HL-60 (cell line): ENCODE results near the gene AGMO.
A peak's percentile ranks its signal among the peaks of the same experiment; 100 is the strongest.

Experiments used
- DNase-seq, 2 experiments: peaks; one replicate each; pipeline ENCODE4 v3.0.0-alpha.2; 2010 to 2020; ENCODE audit warnings: low read depth in 1 of 2, low spot score in 1 of 2
- H3K27ac ChIP-seq: fragments of 250-450 bp; sonication (Bioruptor Pico); replicated peaks from 2 replicates; pipeline ENCODE4 v1.5.1; 2020; ENCODE audit warnings: mild to moderate bottlenecking, moderate library complexity
- H3K27me3 ChIP-seq: fragments of 250-450 bp; sonication (Bioruptor Pico); 2 replicates; pipeline ENCODE4 v1.5.1; 2021; ENCODE audit warnings: mild to moderate bottlenecking, moderate library complexity; ENCODE audit not compliant: insufficient read depth, poor library complexity, severe bottlenecking
- H3K4me3 ChIP-seq: replicated peaks from 2 replicates; pipeline ENCODE4 v1.5.1; 2011; ENCODE audit warnings: mild to moderate bottlenecking, control low read depth, low read length; ENCODE audit not compliant: insufficient read depth
- GABPA ChIP-seq: IDR thresholded peaks from 2 replicates; pipeline ENCODE4 v1.6.1; 2012; ENCODE audit warnings: low read depth
- POLR2AphosphoS5 ChIP-seq: IDR thresholded peaks from 2 replicates; pipeline ENCODE4 v1.6.1; 2012; ENCODE audit warnings: low read depth
- SPI1 ChIP-seq: IDR thresholded peaks from 2 replicates; pipeline ENCODE4 v1.6.1; 2012; ENCODE audit warnings: low read depth, mild to moderate bottlenecking, borderline replicate concordance
- TF ChIP-seq, protein P1 (sequence below): IDR thresholded peaks from 2 replicates; pipeline ENCODE4 v1.6.1; 2012; ENCODE audit warnings: low read depth; ENCODE audit not compliant: insufficient replicate concordance
- TF ChIP-seq, protein P2 (sequence below): IDR thresholded peaks from one replicate; pipeline ENCODE4 v1.5.1; 2011; ENCODE audit warnings: low read length, control low read depth, inconsistent platforms; ENCODE audit not compliant: insufficient read depth

The AGMO gene

DNA sequence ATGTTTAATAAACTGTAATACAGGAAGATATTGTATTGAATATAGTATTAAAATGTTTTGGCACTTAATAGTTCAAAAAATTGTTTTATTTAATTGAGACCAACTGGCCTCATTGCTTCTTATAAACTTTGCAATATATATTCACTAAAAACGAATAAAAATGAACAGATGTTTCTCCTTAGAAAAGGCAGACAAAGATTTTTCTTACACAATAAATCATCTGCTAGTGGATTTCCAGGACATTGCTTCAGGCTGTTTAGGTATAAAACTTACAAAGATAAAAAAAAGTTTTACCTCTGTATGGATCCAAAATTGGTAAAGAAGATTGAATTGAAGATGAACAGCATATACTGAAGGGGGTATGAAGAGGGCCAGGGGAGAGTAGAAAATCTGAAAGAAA is 143.6 kb downstream of the AGMO start:
- TF ChIP-seq, protein P1, sequence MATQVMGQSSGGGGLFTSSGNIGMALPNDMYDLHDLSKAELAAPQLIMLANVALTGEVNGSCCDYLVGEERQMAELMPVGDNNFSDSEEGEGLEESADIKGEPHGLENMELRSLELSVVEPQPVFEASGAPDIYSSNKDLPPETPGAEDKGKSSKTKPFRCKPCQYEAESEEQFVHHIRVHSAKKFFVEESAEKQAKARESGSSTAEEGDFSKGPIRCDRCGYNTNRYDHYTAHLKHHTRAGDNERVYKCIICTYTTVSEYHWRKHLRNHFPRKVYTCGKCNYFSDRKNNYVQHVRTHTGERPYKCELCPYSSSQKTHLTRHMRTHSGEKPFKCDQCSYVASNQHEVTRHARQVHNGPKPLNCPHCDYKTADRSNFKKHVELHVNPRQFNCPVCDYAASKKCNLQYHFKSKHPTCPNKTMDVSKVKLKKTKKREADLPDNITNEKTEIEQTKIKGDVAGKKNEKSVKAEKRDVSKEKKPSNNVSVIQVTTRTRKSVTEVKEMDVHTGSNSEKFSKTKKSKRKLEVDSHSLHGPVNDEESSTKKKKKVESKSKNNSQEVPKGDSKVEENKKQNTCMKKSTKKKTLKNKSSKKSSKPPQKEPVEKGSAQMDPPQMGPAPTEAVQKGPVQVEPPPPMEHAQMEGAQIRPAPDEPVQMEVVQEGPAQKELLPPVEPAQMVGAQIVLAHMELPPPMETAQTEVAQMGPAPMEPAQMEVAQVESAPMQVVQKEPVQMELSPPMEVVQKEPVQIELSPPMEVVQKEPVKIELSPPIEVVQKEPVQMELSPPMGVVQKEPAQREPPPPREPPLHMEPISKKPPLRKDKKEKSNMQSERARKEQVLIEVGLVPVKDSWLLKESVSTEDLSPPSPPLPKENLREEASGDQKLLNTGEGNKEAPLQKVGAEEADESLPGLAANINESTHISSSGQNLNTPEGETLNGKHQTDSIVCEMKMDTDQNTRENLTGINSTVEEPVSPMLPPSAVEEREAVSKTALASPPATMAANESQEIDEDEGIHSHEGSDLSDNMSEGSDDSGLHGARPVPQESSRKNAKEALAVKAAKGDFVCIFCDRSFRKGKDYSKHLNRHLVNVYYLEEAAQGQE = no peak
- TF ChIP-seq, protein P2, sequence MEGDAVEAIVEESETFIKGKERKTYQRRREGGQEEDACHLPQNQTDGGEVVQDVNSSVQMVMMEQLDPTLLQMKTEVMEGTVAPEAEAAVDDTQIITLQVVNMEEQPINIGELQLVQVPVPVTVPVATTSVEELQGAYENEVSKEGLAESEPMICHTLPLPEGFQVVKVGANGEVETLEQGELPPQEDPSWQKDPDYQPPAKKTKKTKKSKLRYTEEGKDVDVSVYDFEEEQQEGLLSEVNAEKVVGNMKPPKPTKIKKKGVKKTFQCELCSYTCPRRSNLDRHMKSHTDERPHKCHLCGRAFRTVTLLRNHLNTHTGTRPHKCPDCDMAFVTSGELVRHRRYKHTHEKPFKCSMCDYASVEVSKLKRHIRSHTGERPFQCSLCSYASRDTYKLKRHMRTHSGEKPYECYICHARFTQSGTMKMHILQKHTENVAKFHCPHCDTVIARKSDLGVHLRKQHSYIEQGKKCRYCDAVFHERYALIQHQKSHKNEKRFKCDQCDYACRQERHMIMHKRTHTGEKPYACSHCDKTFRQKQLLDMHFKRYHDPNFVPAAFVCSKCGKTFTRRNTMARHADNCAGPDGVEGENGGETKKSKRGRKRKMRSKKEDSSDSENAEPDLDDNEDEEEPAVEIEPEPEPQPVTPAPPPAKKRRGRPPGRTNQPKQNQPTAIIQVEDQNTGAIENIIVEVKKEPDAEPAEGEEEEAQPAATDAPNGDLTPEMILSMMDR = no peak
- TF ChIP-seq SPI1 (no peak), GABPA (no peak), POLR2AphosphoS5 (no peak)
- H3K27ac ChIP-seq = no peak overlapping the region
- no peak overlapping the region for H3K4me3 ChIP-seq
- H3K27me3 ChIP-seq = no peaks in the 10 kb centered on the region
- DNase-seq = no peak

DNA sequence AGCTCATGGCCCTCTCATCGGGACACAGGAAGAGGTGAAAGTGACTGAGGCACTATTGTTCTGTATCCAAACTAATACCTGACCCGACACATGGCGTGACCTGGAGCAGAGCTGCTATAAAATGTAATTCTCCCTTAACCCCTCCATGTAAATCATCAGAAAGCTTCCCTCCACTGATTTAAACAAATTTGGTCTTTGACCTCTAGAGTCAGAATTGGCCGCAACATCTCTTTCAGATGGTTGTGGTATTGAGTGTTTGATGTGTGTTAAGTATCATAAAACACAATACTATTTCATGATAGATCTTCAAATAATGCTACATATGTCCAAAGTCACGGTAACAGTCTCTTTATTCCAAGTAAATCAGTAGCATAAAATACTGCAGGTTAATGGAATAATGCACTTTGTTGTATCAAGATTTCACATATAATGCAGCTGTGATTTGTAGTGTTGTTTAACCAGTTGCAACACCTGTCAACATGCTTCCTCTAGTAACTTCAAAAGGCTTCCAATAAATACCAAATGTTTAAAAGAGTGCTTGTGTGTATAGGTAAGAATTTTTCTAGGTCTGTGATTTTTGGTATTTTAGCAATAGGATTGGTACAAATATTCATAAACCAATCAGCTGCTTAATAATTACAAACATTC is 144.3 kb downstream of the AGMO start:
- TF ChIP-seq POLR2AphosphoS5 (no peak), SPI1 (no peak), GABPA (no peak)
- TF ChIP-seq, protein P2 = no peak
- TF ChIP-seq, protein P1 = no peak

DNA sequence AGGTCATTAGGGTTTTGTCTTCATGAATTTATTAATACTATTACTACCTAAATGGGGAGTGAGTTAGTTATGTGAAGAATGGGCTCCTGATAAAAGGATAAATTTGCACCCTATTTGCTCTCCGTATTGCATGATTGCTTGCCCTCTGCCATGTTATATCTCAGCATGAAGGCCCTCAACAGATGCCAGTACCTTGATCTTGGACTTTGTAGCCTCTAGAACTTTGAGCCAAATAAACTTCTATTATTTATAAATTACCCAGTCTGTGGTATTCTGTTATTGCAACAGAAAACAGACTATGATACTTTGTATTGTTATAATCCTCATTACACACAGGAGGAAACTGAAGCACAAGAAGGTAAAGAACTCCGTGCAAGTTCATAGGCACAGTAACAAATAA is 150.8 kb downstream of the AGMO start:
- TF ChIP-seq POLR2AphosphoS5 = no peak
- TF ChIP-seq, protein P2 = no peak
- no peak for TF ChIP-seq GABPA
- DNase-seq = no peak
- Histone ChIP-seq H3K4me3 (no peak overlapping the region), H3K27ac (no peak overlapping the region), H3K27me3 (no peaks in the 10 kb centered on the region)

More for the DNA sequence above, 144.3 kb downstream of the AGMO start:
- H3K27me3 ChIP-seq = no peaks in the 10 kb centered on the region
- DNase-seq = no peak
- no peak overlapping the region for H3K4me3 ChIP-seq
- H3K27ac ChIP-seq = no peak overlapping the region

DNA sequence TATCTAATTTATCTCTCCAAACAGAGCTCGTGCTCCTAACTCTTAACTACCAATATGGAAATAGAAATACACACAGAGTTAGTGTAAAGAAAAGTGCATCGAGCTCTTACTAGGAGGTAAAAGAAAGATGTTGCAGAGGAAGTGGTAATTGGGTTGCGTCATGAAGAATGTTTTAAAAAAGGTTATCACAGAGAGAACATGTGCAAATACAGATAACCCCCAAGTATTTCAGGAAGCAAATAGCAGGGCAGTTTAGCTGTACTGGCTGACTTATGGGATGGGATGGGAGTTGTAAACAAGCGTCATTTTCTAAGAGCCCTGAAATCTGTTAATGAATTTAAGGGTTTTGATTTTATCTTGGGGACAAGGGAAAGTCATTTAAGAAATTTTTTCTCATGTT is 153.9 kb downstream of the AGMO start:
- peak in 1 of 2 experiments; percentile 59 for DNase-seq
- TF ChIP-seq GABPA = 0 out of 2 replicates have a peak, but pooled peaks have one; percentile 9
- TF ChIP-seq, protein P1 = no peak
- no peak for TF ChIP-seq POLR2AphosphoS5
- peak; percentile 71 for TF ChIP-seq SPI1
- TF ChIP-seq, protein P2 = no peak
- no peaks in the 10 kb centered on the region for H3K27me3 ChIP-seq
- H3K27ac ChIP-seq = peak overlapping the region; percentile 32
- no peak overlapping the region for H3K4me3 ChIP-seq
